Fibroblast of skin of left quadriceps (primary cell): Measurements from ENCODE around the gene MSL3B.

Source experiments
- DNase-seq, 2 experiments: peaks; one replicate each; pipeline ENCODE4 v3.0.0-alpha.2; 2013; ENCODE audit warnings: low read depth in 2 of 2

Gene MSL3B

GRCh38 chr2:233817995-233818638, 50.1 kb downstream of the MSL3B start:
- no peak for DNase-seq

DNA sequence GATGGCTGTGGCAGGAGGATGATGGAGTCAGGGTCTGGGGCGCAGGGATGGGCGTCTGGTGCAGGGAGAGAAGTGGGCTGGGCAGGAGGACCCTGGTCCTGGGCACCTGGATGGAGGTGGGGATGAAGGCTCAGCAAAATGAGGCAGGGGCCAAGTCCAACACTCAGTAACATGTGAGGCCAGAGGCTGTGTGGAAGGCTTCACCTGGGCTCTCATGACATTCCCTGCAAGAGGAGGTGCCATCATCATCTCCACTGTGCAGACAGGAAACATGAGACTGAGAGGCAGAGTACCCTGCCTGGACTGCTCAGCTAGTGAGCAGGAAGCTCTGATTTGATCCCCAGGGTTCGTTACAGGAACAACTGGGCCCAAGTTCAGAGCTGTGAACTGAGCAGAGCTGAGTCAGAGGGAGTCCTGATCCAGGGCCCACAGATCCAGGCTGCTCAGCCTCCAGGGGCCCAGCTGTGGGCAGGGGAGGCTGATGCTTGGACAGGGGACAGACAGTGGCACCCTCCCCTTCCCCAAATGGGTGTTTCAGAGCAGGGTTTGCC, 50.8 kb downstream of the MSL3B start:
- DNase-seq: no peak

DNA sequence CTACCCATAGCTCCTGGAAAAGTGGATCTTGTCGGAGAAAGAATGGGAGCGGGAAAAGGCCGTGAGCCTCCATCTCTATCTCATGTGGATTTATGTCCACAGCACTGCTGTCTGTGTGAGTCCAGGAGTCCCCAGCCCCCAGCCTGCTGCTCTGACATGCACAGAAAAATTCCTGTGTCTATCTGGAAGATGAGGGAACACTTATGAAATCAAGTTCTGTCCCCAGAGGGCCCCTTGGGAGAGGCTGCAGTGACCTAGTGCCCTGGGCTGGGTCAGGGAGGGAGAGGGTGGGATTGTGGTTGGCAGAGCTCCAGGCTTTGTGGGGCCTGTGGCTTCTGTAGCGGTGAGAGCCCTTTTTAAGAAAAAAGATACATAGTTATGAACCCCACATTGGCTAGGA, 51.4 kb downstream of the MSL3B start:
- DNase-seq: no peak

GRCh38 chr2:233816334-233816733, 51.9 kb downstream of the MSL3B start:
- DNase-seq: no peak

- no peak for DNase-seq
Observed at GRCh38 chr2:233815861-233816260, 52.3 kb downstream of the MSL3B start.
